Measurements from ENCODE around the gene TBCCD1. TPM values are rescaled to one million over a fixed set of nuclear protein-coding genes. Genes with fewer than 3 reads are reported as not detected.

TBCCD1 gene
- polyA plus RNA-seq, 1 donor (not counting 4 experiments of a cell fraction or from before 2014, with no cell fraction given): 15.8 TPM

DNA sequence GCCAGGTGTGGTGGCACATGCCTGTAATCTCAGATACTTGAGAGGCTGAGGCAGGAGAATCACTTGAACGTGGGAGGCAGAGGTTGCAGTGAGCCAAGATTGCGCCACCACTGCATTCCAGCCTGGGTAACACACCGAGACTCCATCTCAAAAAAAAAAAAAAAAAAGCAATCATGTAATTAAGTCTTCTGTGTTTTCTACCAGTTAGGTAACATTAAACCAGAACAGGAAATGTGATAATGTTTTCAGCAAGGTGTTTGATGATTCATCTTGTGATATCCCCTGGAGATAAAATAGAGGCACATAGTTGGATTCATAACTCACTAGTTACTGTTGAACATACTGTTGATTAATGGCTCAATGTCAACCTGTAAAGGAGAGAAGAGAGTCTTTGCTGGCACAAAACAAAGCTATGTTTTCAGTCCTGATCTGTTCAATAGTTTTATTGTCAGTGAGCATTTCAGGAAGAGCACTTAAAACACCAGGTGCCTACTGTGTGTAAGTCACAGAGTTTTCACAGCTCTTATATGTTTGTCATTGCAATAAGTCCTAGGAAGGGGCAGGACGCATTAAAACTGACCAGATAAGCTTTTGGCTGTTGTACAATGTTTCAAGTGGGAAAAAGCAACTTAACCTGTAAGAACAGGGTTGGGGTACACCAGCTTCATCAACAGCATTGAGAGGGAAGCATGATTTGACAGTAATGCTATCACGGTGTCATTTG lies 22.9 kb upstream of the TBCCD1 start:
- Histone ChIP-seq H4K20me1 (ENCODE audit: control insufficient read depth, extremely low read depth, insufficient read depth, low read length) (no peaks in the 10 kb centered on the region), H3K27ac (ENCODE audit: control insufficient read depth, insufficient read depth, low read length) (peak overlapping the region; percentile 93), H3K9ac (ENCODE audit: control insufficient read depth, extremely low read depth, insufficient read depth, low read length) (peak overlapping the region; percentile 39), H3K9me3 (ENCODE audit: control insufficient read depth, low read depth, low read length) (no peaks in the 10 kb centered on the region), H3K79me2 (ENCODE audit: control insufficient read depth, insufficient read depth, low read length) (no peaks in the 10 kb centered on the region), H3K27me3 (ENCODE audit: control insufficient read depth, extremely low read depth, insufficient read depth, low read length) (no peaks in the 10 kb centered on the region), H3K36me3 (ENCODE audit: control insufficient read depth in 2 of 2, extremely low read depth in 1 of 2, insufficient read depth in 2 of 2, low read length in 2 of 2) (peaks cover 0 to 6% of the 10 kb centered on the region in 2 experiments), H3K4me2 (ENCODE audit: control insufficient read depth, extremely low read depth, insufficient read depth, low read depth, low read length) (peak overlapping the region; percentile 84), H3K4me1 (ENCODE audit: control insufficient read depth, extremely low read depth, insufficient read depth, low read length) (peaks cover 31% of the 10 kb centered on the region), H3K9me1 (ENCODE audit: control insufficient read depth, extremely low read depth, insufficient read depth, low read length) (no peaks in the 10 kb centered on the region), H3K4me3 (ENCODE audit: control insufficient read depth in 2 of 3, extremely low read depth in 1 of 3, insufficient read depth in 2 of 3, low read depth in 1 of 3, low read length in 3 of 3) (no peak overlapping the region), H2AFZ (ENCODE audit: control insufficient read depth, low read length) (no peak overlapping the region)
- peak; percentile 85 for FAIRE-seq
- dilution Hi-C loops (cut with MboI; ENCODE audit: extremely low pct_ligation_motif_present, low sequenced_read_pairs): no loop called here
- TF ChIP-seq EZH2 (IDR thresholded peaks at IDR 0.05; ENCODE audit: low read length): no peak
- TF ChIP-seq, protein P1, sequence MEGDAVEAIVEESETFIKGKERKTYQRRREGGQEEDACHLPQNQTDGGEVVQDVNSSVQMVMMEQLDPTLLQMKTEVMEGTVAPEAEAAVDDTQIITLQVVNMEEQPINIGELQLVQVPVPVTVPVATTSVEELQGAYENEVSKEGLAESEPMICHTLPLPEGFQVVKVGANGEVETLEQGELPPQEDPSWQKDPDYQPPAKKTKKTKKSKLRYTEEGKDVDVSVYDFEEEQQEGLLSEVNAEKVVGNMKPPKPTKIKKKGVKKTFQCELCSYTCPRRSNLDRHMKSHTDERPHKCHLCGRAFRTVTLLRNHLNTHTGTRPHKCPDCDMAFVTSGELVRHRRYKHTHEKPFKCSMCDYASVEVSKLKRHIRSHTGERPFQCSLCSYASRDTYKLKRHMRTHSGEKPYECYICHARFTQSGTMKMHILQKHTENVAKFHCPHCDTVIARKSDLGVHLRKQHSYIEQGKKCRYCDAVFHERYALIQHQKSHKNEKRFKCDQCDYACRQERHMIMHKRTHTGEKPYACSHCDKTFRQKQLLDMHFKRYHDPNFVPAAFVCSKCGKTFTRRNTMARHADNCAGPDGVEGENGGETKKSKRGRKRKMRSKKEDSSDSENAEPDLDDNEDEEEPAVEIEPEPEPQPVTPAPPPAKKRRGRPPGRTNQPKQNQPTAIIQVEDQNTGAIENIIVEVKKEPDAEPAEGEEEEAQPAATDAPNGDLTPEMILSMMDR (optimal IDR thresholded peaks at IDR 0.05 in 1 of 3, IDR thresholded peaks at IDR 0.05 in 1 of 3, conservative IDR thresholded peaks at IDR 0.05 in 1 of 3; ENCODE audit: extremely low read depth in 1 of 3, insufficient read depth in 2 of 3, low read length in 3 of 3): no peak
- DNase-seq (ENCODE audit: low read depth, low spot score): peak; percentile 80

DNA sequence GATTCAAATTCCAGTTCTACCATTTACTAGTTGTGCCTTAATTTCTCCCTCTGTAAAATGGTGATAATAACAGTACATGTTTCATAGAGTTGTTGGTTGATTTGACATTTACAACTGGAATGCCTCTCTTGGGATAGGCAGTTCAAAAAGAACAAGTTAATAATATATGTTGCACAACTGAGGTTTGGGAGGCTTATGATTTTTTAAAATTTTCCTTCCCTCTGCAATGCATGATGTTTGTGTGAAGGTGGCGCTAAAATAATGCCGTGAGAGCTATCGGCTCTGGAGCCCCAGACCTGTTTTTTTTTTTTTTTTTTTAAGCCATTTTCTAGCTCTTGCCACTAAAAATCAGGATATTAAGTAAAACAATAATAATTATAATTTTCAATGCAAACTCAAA lies 22.0 kb upstream of the TBCCD1 start:
- H3K79me2 ChIP-seq (ENCODE audit: control insufficient read depth, insufficient read depth, low read length): no peaks in the 10 kb centered on the region
- H2AFZ ChIP-seq (ENCODE audit: control insufficient read depth, low read length): peak overlapping the region; percentile 41
- dilution Hi-C loops (cut with MboI; ENCODE audit: extremely low pct_ligation_motif_present, low sequenced_read_pairs): no loop called here
- H3K4me1 ChIP-seq (ENCODE audit: control insufficient read depth, extremely low read depth, insufficient read depth, low read length): peaks cover 31% of the 10 kb centered on the region
- peak overlapping the region; percentile 93 for H3K27ac ChIP-seq (ENCODE audit: control insufficient read depth, insufficient read depth, low read length)
- H3K4me2 ChIP-seq (ENCODE audit: control insufficient read depth, extremely low read depth, insufficient read depth, low read depth, low read length): peak overlapping the region; percentile 84
- no peak for TF ChIP-seq EZH2 (IDR thresholded peaks at IDR 0.05; ENCODE audit: low read length)
- TF ChIP-seq, protein P1 (optimal IDR thresholded peaks at IDR 0.05 in 1 of 3, IDR thresholded peaks at IDR 0.05 in 1 of 3, conservative IDR thresholded peaks at IDR 0.05 in 1 of 3; ENCODE audit: extremely low read depth in 1 of 3, insufficient read depth in 2 of 3, low read length in 3 of 3): peak; percentile 32 to 43 (median 34)
- H3K36me3 ChIP-seq (ENCODE audit: control insufficient read depth in 2 of 2, extremely low read depth in 1 of 2, insufficient read depth in 2 of 2, low read length in 2 of 2): peaks cover 5 to 13% of the 10 kb centered on the region in 2 experiments
- no peaks in the 10 kb centered on the region for H3K9me3 ChIP-seq (ENCODE audit: control insufficient read depth, low read depth, low read length)
- no peaks in the 10 kb centered on the region for H3K9me1 ChIP-seq (ENCODE audit: control insufficient read depth, extremely low read depth, insufficient read depth, low read length)
- FAIRE-seq (no peak), DNase-seq (ENCODE audit: low read depth, low spot score) (no peak)
- peak overlapping the region in 2 of 3 experiments; percentile 22 to 36 for H3K4me3 ChIP-seq (ENCODE audit: control insufficient read depth in 2 of 3, extremely low read depth in 1 of 3, insufficient read depth in 2 of 3, low read depth in 1 of 3, low read length in 3 of 3)
- peak overlapping the region; percentile 49 for H3K9ac ChIP-seq (ENCODE audit: control insufficient read depth, extremely low read depth, insufficient read depth, low read length)
- no peaks in the 10 kb centered on the region for H3K27me3 ChIP-seq (ENCODE audit: control insufficient read depth, extremely low read depth, insufficient read depth, low read length)
- H4K20me1 ChIP-seq (ENCODE audit: control insufficient read depth, extremely low read depth, insufficient read depth, low read length): no peaks in the 10 kb centered on the region
